ENCODE results near the gene SERHL2. TPM values are rescaled to one million over a fixed set of nuclear protein-coding genes. Genes with fewer than 3 reads are reported as not detected.

Gene SERHL2, protein sequence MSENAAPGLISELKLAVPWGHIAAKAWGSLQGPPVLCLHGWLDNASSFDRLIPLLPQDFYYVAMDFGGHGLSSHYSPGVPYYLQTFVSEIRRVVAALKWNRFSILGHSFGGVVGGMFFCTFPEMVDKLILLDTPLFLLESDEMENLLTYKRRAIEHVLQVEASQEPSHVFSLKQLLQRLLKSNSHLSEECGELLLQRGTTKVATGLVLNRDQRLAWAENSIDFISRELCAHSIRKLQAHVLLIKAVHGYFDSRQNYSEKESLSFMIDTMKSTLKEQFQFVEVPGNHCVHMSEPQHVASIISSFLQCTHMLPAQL
- total RNA-seq: 1.3 and 1.4 TPM in 2 replicates

DNA sequence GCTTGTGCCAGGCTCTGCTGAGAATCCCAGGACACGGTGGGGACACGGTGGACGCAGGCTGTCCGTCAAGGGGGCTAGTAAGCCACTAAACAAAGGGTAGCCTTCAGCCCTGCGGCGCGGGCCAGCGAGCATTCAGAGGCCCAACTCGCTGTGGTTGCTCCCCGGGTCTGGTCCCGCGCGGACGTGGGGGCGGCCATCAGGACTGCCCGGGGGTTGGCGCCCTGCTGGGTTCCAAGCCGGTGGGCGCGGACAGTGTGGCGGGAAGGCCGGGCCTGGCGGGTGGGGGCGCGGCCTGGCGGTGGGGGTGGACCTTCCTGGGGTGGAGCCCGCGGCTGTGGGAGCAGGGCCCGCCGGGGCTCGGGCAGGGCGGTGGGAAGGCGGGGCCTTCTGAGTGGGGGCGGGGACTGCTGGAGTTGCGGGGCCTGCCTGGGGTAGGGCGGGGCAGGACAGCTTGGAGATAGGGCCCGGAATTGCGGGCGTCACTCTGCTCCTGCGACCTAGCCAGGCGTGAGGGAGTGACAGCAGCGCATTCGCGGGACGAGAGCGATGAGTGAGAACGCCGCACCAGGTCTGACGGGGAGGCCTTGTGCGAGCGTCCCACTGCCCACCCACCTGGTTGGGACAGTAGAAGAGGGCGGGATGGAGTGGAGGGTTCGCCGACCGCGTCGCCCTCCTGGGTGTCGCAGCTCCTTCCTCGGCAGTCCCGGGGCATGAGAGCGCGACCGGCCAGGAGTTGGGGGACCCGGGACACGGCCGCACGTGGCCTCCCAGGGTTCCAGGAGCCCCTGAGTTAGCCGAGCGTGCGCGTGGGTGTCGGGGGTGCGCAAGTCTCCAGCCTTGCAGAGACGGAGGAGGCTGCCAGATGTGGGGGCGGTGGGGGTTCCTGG is at the start of gene SERHL2:
Gene SERHL2 (plus strand): TSS at position 482 of the 887 bp plus-strand sequence. CDS start 65 bp downstream, at position 547.

DNA sequence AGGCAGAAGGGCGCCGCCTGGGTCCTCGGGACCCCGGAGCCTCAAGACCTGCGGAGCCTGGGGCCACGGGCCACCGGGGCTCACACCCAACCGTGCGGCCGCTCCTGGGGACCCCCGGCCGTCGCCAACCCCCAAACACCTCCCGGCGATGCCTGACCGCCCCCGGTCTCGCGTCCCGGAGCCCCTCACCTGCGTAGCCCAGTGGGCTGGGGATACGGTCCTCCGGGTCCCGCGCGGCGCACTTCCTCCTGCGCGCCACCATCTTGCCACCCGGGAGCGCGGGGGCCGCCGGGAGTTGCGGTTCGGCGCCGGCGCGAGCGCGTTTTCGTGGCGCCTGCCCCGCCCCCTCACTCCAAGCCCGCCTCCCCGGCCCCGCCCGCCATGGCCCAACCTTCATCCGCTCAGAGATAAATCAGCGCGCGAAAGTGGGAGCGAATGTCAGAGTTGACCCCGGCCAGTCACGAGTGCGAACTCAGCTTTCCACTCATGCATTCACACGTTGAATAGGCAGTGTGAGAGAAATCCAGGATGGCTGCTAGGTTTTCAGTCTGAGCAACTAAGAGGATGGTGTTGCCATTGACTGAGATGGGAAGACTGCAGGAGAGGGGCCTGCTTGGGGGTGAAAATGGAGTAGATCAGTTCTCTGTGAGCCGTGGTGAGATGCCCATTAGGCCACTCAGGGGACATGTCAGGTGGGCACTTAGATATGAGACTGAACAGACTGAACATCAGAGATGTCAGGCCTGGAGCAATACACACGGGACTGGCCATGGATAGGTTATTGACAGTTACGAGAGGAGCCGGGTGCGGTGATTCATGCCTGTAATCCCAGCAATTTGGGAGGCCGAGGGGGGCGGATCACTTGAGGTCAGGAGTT is 34.0 kb upstream of the SERHL2 start, which contains the start of gene RRP7A:
Gene RRP7A (minus strand): TSS at position 272 of the 877 bp plus-strand sequence. CDS start 10 bp downstream, at position 262.

DNA sequence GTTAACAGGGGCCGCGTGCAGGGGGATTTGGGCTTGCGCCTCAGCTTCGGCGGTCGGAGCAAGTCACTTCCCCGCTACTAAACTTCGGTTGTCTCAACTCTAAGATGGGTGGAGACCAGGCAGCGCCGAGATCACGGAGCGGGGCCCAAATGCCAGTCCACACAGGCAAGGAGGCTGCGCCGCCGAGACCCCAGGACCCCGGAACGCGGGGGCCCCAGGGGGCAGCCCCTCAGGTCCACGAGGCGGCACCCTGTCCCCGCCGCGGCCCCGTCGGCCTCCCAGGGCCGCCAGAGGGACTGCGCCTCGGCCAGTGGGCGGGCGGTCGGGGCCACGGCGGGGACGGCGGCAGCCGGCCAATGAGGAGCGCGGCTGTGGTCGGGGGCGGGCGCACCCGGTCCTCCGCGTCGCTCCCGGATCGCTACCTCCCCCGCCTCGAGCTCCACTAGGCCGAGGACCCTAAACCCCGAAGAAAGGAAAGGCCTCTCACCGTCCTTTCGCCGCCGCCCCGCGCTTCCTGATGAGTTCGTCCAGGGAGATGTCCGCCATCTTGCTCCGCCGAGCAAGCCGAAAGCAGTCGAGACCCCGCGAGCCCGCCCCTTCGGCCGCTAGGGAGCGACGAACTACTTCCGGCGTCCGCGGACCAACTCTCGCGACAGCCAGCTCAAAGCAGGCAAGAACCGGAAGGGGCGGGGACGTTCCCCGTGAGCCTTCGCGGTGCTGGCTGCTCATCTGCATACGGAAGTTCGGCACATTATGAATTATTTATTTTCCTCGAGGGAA is 60.7 kb downstream of the SERHL2 start, which contains the start of gene POLDIP3:
Gene POLDIP3 (minus strand): TSS at position 572 of the 780 bp plus-strand sequence. CDS start 26 bp downstream, at position 546.

Other genes starting within 250 kb of the SERHL2 start
- gene NFAM1, start 121.6 kb upstream of the SERHL2 start, total RNA-seq: not detected in 2 replicates
- 39.2 and 44.5 TPM in 2 replicates for gene RRP7A, start 34.2 kb upstream of the SERHL2 start, total RNA-seq
- 26.1 and 31.4 TPM in 2 replicates for gene POLDIP3, start 60.9 kb downstream of the SERHL2 start, total RNA-seq
- 0.45 and 1.0 TPM in 2 replicates for gene ATP5MGL, start 86.6 kb downstream of the SERHL2 start, total RNA-seq
- 29.7 and 63.5 TPM in 2 replicates for gene CYB5R3, start 95.4 kb downstream of the SERHL2 start, total RNA-seq
- gene A4GALT, start 166.9 kb downstream of the SERHL2 start, total RNA-seq: 8.5 and 24.5 TPM in 2 replicates